ENCODE measurements around the gene MCRIP2.

The MCRIP2 gene

DNA sequence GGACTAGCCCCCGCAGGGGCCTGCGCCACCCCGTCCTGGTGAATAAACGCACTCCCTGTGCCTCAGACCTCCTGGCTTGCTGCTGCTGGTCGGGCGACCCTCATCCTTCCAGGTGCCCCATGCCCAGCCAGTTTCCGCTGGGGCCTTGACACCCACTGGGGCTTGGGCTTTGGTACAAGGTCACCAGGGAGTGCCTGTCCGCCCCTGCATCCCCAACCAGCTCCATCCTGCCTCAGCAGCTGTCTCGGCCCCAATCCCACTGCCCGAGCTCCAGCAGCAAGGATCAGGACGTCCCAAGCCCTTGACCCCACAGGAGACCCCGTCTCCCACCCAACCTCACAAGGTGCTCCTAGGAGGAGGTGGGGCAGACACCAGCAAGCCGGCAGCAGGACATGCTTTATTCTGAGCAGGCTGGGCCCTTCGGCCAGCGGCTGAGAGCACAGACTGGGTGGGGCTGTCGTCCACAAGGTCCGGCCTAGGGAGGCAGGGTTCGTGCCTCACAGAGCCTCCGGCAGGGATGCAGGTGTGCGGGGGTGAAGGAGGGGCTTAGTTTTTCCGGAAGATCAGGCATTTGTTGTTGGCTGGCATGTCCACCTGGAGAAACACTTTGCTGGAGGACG, 7.5 kb upstream of the MCRIP2 start:
- Histone ChIP-seq H3K36me3 (ENCODE audit: control insufficient read depth, insufficient read depth, low read length) (peaks cover 22% of the 10 kb centered on the region), H3K27ac (ENCODE audit: low read depth, low read length, severe bottlenecking) (no peak overlapping the region), H3K9me3 (ENCODE audit: control insufficient read depth, low read length) (no peaks in the 10 kb centered on the region), H3K4me3 (ENCODE audit: extremely low read depth, insufficient read depth, low read length, poor library complexity, severe bottlenecking) (no peak overlapping the region), H3K4me1 (ENCODE audit: control insufficient read depth, insufficient read depth, low read length, poor library complexity, severe bottlenecking) (peaks cover 35% of the 10 kb centered on the region)
- 92 to 97% methylated on average over 13 to 15 of the region's 22 CpGs for whole genome bisulfite sequencing, 2 experiments (ENCODE audit: insufficient coverage in 2 of 2)

DNA sequence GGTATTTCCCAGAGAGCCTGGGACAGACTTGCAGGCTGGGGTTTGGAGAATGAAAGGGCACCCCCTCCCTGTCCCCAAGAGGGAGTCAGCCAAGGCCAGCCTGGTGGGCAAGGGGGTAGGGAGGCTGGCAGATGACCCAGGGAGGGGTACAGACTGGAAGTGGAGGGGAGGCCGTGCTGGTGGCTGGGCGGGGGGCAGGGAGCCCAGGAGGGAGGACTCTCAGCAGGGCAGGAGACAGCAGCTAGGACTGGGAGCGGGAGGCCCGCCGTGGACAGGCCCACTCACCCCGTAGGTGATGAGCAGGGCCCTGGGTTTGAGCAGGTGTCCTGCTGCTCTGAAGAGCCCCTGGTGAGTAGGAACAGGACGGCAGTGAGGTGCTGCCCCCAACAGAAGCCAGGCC, 6.6 kb upstream of the MCRIP2 start:
- WGBS, 2 experiments (ENCODE audit: insufficient coverage in 2 of 2): 91 to 93% methylated on average over 6 to 7 of the region's 7 CpGs
- H3K4me1 ChIP-seq (ENCODE audit: control insufficient read depth, insufficient read depth, low read length, poor library complexity, severe bottlenecking): peaks cover 27% of the 10 kb centered on the region
- peak overlapping the region; percentile 75 for H3K4me3 ChIP-seq (ENCODE audit: extremely low read depth, insufficient read depth, low read length, poor library complexity, severe bottlenecking)
- peaks cover 22% of the 10 kb centered on the region for H3K36me3 ChIP-seq (ENCODE audit: control insufficient read depth, insufficient read depth, low read length)
- no peaks in the 10 kb centered on the region for H3K9me3 ChIP-seq (ENCODE audit: control insufficient read depth, low read length)
- no peak overlapping the region for H3K27ac ChIP-seq (ENCODE audit: low read depth, low read length, severe bottlenecking)

DNA sequence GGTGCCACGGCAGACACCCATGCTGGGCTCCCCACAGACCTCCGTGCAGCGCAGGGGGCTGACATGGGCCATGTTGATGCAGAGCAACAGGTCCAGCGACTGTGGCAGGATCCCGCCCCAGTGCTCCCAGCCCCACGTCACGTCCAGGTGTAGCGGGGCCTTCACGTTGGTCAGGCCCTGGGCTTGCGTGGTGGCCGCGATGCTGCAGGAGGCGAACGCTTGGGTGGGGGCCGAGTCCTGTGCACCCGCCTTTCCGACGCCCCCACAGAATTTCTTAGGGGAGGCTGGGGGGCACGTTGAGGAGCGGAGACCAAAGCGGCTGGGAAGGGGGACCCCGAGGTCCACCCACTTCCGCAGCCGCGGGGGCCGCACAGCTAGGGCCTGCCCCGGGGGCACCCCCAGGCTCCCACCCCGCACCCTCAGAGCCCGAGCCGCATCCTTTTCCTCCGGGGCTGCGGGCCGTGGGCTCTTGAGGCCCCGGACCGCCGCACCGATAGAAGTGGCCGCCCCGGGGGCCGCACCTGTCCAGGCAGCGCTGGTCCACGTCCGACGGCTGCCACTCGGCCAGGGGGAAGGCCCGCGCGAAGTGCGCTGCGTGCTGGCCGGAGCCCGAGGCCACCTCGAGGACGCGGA, 5.9 kb upstream of the MCRIP2 start:
- H3K36me3 ChIP-seq (ENCODE audit: control insufficient read depth, insufficient read depth, low read length): peaks cover 22% of the 10 kb centered on the region
- H3K9me3 ChIP-seq (ENCODE audit: control insufficient read depth, low read length): no peaks in the 10 kb centered on the region
- H3K27ac ChIP-seq (ENCODE audit: low read depth, low read length, severe bottlenecking): no peak overlapping the region
- peak overlapping the region; percentile 75 for H3K4me3 ChIP-seq (ENCODE audit: extremely low read depth, insufficient read depth, low read length, poor library complexity, severe bottlenecking)
- 14 to 15% methylated on average over 44 to 50 of the region's 55 CpGs for WGBS, 2 experiments (ENCODE audit: insufficient coverage in 2 of 2)
- peaks cover 20% of the 10 kb centered on the region for H3K4me1 ChIP-seq (ENCODE audit: control insufficient read depth, insufficient read depth, low read length, poor library complexity, severe bottlenecking)

DNA sequence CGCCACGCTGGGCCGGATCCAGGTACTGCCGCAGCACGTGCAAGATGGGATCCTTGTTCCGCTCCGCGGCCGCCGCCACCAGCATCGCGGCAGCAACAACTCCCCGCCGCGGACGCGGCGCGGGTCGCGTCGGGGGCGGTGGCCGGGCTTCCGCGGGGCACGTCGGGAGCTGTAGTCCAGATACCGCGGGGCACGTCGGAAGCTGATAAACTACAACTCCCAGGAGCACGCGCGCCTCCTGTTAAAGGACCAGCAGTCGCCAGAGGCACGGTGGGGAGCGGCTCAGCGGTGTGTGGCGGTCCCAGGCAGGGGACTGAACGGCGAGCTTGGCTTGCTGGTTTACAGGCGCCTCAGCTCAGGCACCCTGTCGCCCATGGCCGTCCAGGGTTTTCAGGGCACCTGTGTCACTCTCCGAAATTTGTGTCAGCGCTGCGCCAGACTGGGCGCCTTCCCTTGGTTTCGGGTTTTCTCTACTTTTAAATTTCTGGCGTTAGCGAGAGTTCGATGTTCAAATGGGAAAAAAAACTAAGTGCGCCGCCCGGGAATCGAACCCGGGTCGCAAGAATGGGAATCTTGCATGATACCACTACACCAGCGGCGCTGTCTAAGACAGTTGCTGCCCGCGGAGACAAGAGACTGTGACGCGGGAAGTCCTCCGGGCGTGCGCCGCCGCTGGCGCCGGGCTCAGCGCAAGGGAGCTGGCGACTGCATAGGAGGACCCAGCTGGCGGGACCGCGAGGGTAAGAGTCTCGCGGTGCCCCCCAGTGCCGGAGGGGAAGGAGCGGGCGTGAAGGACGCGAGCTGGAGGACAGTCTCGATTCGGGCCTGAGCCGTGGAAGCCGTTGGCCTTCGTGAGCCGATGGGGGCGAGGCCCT, 5.2 kb upstream of the MCRIP2 start, which contains the start of gene METTL26:
Gene METTL26, minus strand, starts transcription at position 100 of the 875 bp plus-strand sequence. Its CDS starts 15 bp downstream, at position 85.
- Histone ChIP-seq H3K4me1 (ENCODE audit: control insufficient read depth, insufficient read depth, low read length, poor library complexity, severe bottlenecking) (peaks cover 12% of the 10 kb centered on the region), H3K4me3 (ENCODE audit: extremely low read depth, insufficient read depth, low read length, poor library complexity, severe bottlenecking) (peak within 1 kb of the TSS; percentile 75), H3K36me3 (ENCODE audit: control insufficient read depth, insufficient read depth, low read length) (peaks cover 22% of the 10 kb centered on the region), H3K9me3 (ENCODE audit: control insufficient read depth, low read length) (no peaks in the 10 kb centered on the region), H3K27ac (ENCODE audit: low read depth, low read length, severe bottlenecking) (peak within 1 kb of the TSS; percentile 91)
- 0 to 1% methylated on average over 80 to 82 of the region's 91 CpGs for WGBS, 2 experiments (ENCODE audit: insufficient coverage in 2 of 2)

DNA sequence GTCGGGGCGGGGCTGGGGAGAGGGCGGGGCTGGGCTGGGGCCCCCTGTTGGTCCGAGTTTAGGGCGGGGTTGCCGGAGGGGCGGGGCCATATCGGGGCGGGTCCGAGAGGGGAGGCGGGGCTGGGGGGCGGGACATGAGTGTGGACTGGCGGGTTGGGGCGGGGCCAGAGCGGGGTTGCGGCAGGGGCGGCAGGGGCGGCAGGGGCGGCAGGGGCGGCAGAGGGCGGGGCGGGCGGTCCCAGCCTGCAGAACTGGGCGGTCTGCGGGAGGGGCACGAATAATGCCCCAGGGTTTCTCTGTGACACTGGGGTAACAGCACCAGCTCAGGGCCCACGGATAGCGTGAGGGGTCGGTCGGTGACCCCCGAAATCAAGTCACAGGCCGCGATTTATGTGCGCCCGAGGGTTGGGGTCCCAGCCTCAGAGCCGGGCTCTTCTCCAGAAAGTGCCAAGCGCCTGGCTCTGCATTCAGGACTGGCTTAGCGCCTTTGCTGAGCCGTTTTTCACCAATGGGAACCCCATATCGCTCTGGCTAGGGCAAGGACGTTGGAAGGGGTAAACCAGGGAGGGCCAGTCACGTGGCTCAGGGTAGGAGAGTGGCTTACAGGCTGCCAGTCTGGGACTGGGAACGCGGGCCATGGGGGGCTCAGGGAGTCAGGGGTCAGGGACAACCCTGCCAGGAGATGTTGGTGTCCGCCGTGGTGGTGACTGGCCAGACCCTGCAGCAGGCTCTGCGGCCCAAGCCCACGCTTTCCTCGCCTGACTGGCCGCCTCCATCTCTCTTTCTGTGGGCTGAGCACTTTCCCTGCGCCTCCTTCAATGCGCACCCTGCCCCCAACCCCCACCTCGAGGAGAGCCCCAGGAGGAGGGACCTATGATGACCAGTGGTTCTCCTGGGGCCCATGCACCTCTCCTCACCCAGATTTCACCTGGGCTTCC, 4.3 kb upstream of the MCRIP2 start:
- Histone ChIP-seq H3K4me3 (ENCODE audit: extremely low read depth, insufficient read depth, low read length, poor library complexity, severe bottlenecking) (peak overlapping the region; percentile 75), H3K4me1 (ENCODE audit: control insufficient read depth, insufficient read depth, low read length, poor library complexity, severe bottlenecking) (peaks cover 12% of the 10 kb centered on the region), H3K27ac (ENCODE audit: low read depth, low read length, severe bottlenecking) (peak overlapping the region; percentile 91), H3K36me3 (ENCODE audit: control insufficient read depth, insufficient read depth, low read length) (peaks cover 19% of the 10 kb centered on the region), H3K9me3 (ENCODE audit: control insufficient read depth, low read length) (no peaks in the 10 kb centered on the region)
- WGBS, 2 experiments (ENCODE audit: insufficient coverage in 2 of 2): 42 to 45% methylated on average over 34 to 37 of the region's 53 CpGs

DNA sequence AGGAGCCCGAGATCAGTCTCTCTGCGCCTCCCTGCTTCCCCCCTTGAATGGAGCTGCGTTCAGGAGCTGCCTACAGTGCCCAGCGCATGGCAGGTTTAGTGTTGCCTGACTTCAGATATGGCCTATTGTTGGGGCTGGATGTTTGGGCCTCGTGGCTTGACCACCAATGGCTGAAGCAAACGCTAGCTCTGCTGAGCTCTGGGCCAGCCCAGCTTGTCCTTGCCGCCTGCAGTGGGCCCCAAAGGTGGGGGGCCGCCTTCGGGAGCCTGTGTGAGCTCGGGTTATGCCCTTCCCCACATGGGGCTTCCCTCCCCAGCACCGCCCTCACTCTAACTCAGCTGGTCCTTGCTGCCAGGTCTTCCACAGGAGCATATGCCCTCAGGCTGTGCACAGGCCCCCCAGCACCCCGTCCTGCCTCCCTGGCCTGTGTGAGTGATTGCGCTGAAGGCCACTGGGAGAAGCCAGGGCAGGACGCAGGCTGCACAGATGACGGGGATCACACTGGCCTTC, 3.5 kb upstream of the MCRIP2 start:
- WGBS, 2 experiments (ENCODE audit: insufficient coverage in 2 of 2): 91 to 93% methylated on average over 7 to 15 of the region's 15 CpGs

DNA sequence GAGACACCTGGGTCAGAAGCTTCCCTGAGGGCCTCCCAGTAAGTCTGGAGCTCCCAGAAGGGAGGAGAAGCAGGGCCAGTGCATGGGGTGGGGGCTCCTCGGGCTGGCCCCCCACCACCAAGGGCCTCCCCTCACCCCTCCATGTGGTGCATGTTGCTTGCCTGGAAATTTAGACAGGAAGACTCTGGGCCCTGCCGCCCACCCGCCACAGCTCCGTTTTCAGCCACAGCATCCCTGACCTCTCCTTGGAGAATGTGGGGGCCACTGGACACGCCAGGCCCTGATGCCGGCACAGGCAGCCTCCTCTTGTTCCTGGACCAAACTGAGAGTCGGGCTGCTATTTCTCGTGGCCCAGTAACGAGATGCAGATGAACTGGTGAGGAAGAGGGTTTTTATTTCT, 2.8 kb upstream of the MCRIP2 start:
- H3K36me3 ChIP-seq (ENCODE audit: control insufficient read depth, insufficient read depth, low read length): peaks cover 7% of the 10 kb centered on the region
- H3K4me3 ChIP-seq (ENCODE audit: extremely low read depth, insufficient read depth, low read length, poor library complexity, severe bottlenecking): no peak overlapping the region
- 91 to 100% methylated on average over 5 to 6 of the region's 9 CpGs for WGBS, 2 experiments (ENCODE audit: insufficient coverage in 2 of 2)
- no peaks in the 10 kb centered on the region for H3K9me3 ChIP-seq (ENCODE audit: control insufficient read depth, low read length)
- no peak overlapping the region for H3K27ac ChIP-seq (ENCODE audit: low read depth, low read length, severe bottlenecking)
- peaks cover 18% of the 10 kb centered on the region for H3K4me1 ChIP-seq (ENCODE audit: control insufficient read depth, insufficient read depth, low read length, poor library complexity, severe bottlenecking)

More for the DNA sequence above, 3.5 kb upstream of the MCRIP2 start:
- no peak overlapping the region for H3K27ac ChIP-seq (ENCODE audit: low read depth, low read length, severe bottlenecking)
- no peaks in the 10 kb centered on the region for H3K9me3 ChIP-seq (ENCODE audit: control insufficient read depth, low read length)
- peaks cover 18% of the 10 kb centered on the region for H3K4me1 ChIP-seq (ENCODE audit: control insufficient read depth, insufficient read depth, low read length, poor library complexity, severe bottlenecking)
- peaks cover 14% of the 10 kb centered on the region for H3K36me3 ChIP-seq (ENCODE audit: control insufficient read depth, insufficient read depth, low read length)
- H3K4me3 ChIP-seq (ENCODE audit: extremely low read depth, insufficient read depth, low read length, poor library complexity, severe bottlenecking): no peak overlapping the region

DNA sequence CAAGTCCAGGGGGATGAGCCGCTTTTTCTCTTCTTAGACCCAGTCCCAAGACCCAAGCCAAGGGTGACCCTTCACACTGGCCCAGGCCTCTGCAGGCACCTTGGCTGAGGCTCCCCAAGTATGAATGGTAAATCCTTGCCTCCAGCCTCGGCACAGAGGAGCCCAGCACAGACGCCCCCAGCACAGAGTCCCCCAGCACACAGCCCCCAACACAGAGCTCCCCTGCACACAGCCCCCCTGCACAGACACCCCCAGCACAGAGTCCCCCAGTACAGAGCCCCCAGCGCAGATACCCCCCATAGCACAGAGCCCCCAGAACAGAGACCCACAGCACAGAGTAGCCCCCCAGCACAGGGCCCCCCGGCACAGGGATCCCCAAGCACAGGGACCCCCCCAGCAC, 1.0 kb upstream of the MCRIP2 start:
- Histone ChIP-seq H3K36me3 (ENCODE audit: control insufficient read depth, insufficient read depth, low read length) (no peaks in the 10 kb centered on the region), H3K27ac (ENCODE audit: low read depth, low read length, severe bottlenecking) (no peak overlapping the region), H3K9me3 (ENCODE audit: control insufficient read depth, low read length) (no peaks in the 10 kb centered on the region), H3K4me1 (ENCODE audit: control insufficient read depth, insufficient read depth, low read length, poor library complexity, severe bottlenecking) (peaks cover 11% of the 10 kb centered on the region), H3K4me3 (ENCODE audit: extremely low read depth, insufficient read depth, low read length, poor library complexity, severe bottlenecking) (no peak overlapping the region)
- WGBS, 2 experiments (ENCODE audit: insufficient coverage in 2 of 2): 62 to 100% methylated on average over 2 of the region's 5 CpGs

DNA sequence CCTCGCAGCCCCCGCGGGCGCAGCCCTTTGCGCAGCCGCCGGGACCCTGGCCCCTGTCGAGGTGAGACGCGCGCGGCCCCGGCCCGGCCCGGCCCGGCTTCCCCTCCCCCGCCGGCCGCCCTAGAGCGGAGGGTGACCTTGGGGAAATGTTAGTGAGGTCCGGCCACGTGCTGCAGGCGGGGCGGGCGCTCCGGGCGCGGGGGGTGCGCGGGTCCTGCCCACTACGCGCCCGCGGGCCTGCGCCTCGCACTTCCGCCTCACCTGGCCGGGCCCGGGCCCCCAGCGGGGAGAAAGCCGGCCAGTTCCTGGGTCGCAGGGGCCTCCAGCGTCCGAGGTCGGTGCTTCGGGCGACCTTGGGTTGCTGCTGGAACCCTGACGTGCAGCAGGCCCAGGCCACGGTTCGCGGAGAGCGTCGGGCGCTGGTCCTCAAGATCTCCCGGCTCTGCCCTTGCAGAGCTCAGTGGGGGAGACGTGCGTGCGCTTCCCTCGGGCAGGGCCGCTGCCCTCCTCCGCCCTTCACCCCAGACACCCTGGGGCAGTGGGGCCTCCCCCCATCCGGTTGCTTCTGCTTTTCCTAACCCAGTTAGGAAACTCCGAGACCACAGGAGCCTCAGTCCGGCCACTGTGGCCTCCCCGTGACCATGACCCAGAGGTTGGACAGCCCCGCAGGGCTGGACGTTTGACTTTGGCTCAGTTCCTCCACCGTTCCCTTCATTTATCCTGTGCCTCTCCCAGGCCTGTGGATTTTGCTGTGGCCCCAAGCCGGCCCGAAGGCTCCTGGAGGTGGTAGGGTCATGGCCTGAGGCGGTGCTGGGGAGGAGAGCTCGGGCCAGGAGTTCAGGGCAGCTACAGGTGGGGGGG, 791 bp downstream of the MCRIP2 start:
- no peak overlapping the region for H3K27ac ChIP-seq (ENCODE audit: low read depth, low read length, severe bottlenecking)
- 6 to 12% methylated on average over 59 to 64 of the region's 72 CpGs for WGBS, 2 experiments (ENCODE audit: insufficient coverage in 2 of 2)
- H3K4me3 ChIP-seq (ENCODE audit: extremely low read depth, insufficient read depth, low read length, poor library complexity, severe bottlenecking): peak overlapping the region; percentile 56
- no peaks in the 10 kb centered on the region for H3K36me3 ChIP-seq (ENCODE audit: control insufficient read depth, insufficient read depth, low read length)
- H3K4me1 ChIP-seq (ENCODE audit: control insufficient read depth, insufficient read depth, low read length, poor library complexity, severe bottlenecking): peaks cover 11% of the 10 kb centered on the region
- no peaks in the 10 kb centered on the region for H3K9me3 ChIP-seq (ENCODE audit: control insufficient read depth, low read length)

Data from mesodermal cell (in vitro differentiated cells).